HG03025 (cell line): Measurements from ENCODE around the gene MISP.
"Not testable (repeated sequence)": the region's sequence is repeated elsewhere in the genome, so short reads cannot be mapped to it uniquely, and the experiment has no call there.

Source experiments
- ATAC-seq: cut with Tn5 transposase; IDR thresholded peaks from one replicate; pipeline ENCODE4 v1.9.1; 2021; ENCODE audit warnings: mild to moderate bottlenecking, moderate library complexity; ENCODE audit not compliant: unreplicated experiment, low FRiP score

Gene MISP

GRCh38 chr19:745138-745537 is 5.8 kb upstream of the MISP start:
- ATAC-seq, result not testable (repeated sequence)

GRCh38 chr19:746208-746819 is 4.6 kb upstream of the MISP start:
- ATAC-seq, result no peak

- ATAC-seq, result no peak
These were observed 4.0 kb upstream of the MISP start for GRCh38 chr19:746956-747355.

GRCh38 chr19:747432-748273 is 3.3 kb upstream of the MISP start:
- no peak for ATAC-seq

GRCh38 chr19:748274-748598 is 2.7 kb upstream of the MISP start:
- ATAC-seq, result no peak

- ATAC-seq, result no peak
These were observed 1.1 kb upstream of the MISP start for GRCh38 chr19:749811-750210.

GRCh38 chr19:751501-752341 is 809 bp downstream of the MISP start:
- no peak for ATAC-seq

GRCh38 chr19:752652-753517 is 2.0 kb downstream of the MISP start:
- ATAC-seq, result no peak

- no peak for ATAC-seq
These were observed 3.6 kb downstream of the MISP start for GRCh38 chr19:754530-754929.

GRCh38 chr19:755063-755462 is 4.2 kb downstream of the MISP start:
- ATAC-seq, result no peak

GRCh38 chr19:756236-756635 is 5.3 kb downstream of the MISP start:
- no peak for ATAC-seq

- ATAC-seq, result no peak
These were observed 6.1 kb downstream of the MISP start for GRCh38 chr19:756821-757688.

- ATAC-seq, result no peak
These were observed 7.1 kb downstream of the MISP start for GRCh38 chr19:757811-758668.

GRCh38 chr19:763181-763580 is 12.3 kb downstream of the MISP start:
- ATAC-seq, result no peak

GRCh38 chr19:763869-764268 is 13.0 kb downstream of the MISP start:
- no peak for ATAC-seq

- no peak for ATAC-seq
These were observed 13.4 kb downstream of the MISP start for GRCh38 chr19:764301-764700.

GRCh38 chr19:765179-765738 is 14.3 kb downstream of the MISP start:
- no peak for ATAC-seq

- no peak for ATAC-seq
These were observed 17.5 kb downstream of the MISP start for GRCh38 chr19:768424-768823.
